OCI-LY1 (cell line): ENCODE data around the gene DPP7.

Source experiments
- EZH2 ChIP-seq: fragments of 200-600 bp; sonication (generic), shearing (Covaris generic); IDR thresholded peaks from 2 replicates; pipeline ENCODE4 v1.8.0; 2017; ENCODE audit warnings: borderline replicate concordance, mixed run types, mild to moderate bottlenecking, antibody characterized with exemption, low read length, moderate library complexity, mixed read lengths
- TF ChIP-seq, protein P1 (sequence below): fragments of 200-600 bp; sonication (generic), shearing (Covaris generic); IDR thresholded peaks from 2 replicates; pipeline ENCODE4 v1.5.1; 2017; ENCODE audit warnings: mild to moderate bottlenecking, antibody characterized with exemption, low read length, moderate library complexity, mixed read lengths

DNA sequence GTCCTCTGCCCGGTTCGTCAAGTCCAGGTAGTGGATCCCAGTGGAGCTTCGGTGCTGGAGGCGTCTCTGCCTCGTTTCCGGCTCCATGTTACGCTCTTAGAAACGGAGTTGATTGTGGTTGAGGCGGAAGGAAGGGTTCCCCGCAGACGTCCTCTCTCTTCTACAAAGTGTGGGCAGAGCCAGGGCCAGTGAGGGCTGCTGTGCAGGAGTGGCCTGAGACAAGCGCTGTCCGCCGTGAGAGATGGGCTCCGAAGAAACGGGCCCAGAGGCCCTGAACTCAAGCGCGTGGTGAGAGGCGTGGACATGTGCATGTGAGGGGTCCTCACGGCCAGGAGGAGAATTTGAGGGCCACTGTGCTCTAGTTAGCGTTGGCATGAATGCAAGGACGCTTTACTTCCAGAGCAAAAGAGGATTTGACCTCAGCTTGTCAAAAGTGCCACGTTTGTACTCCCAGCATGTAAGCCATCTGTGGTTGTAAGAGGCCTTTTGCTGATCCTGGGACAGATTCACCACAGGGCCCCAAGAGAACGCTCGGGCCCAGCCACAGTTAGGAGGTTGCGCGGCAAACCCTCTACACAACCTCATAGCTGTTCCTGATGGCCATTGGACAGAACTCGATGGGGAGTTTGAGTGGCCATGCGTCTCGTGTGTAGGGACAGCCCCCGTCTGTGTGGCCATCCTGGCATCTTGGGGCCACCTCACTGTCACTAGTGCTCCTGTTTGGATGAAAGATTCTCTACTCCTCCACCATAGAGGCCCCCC, 17.6 kb downstream of the DPP7 start:
- TF ChIP-seq, protein P1, sequence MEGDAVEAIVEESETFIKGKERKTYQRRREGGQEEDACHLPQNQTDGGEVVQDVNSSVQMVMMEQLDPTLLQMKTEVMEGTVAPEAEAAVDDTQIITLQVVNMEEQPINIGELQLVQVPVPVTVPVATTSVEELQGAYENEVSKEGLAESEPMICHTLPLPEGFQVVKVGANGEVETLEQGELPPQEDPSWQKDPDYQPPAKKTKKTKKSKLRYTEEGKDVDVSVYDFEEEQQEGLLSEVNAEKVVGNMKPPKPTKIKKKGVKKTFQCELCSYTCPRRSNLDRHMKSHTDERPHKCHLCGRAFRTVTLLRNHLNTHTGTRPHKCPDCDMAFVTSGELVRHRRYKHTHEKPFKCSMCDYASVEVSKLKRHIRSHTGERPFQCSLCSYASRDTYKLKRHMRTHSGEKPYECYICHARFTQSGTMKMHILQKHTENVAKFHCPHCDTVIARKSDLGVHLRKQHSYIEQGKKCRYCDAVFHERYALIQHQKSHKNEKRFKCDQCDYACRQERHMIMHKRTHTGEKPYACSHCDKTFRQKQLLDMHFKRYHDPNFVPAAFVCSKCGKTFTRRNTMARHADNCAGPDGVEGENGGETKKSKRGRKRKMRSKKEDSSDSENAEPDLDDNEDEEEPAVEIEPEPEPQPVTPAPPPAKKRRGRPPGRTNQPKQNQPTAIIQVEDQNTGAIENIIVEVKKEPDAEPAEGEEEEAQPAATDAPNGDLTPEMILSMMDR: no peak
- TF ChIP-seq EZH2: no peak
